OCI-LY7 (cell line): Measurements from ENCODE around the gene AGBL1. TPM values are rescaled to one million over a fixed set of nuclear protein-coding genes. Genes with fewer than 3 reads are reported as not detected.

Source experiments
- Bru-seq: library from RNA; stranded (reverse); fragments of 400-500 nt; gene quantifications from one replicate; lab custom pipeline; 2021; lab: Mats Ljungman, UMichigan
- BruChase-seq, 2 experiments: library from RNA; stranded (reverse); fragments of 400-500 nt; gene quantifications; one replicate each; lab custom pipeline; 2021; lab: Mats Ljungman, UMichigan
- BruUV-seq: library from RNA; stranded (reverse); fragments of 400-500 nt; replicated peaks from 2 replicates; lab custom pipeline; 2021; lab: Mats Ljungman, UMichigan
- CTCF ChIA-PET: fragments of 300-600 bp; sonication (Branson Sonifier 250); formaldehyde crosslinking; loops from one replicate; lab custom pipeline; 2022; ENCODE audit warnings: antibody characterized with exemption; ENCODE audit not compliant: unreplicated experiment; lab: Charles Lee
- POLR2A ChIA-PET: fragments of 300-600 bp; sonication (Branson Sonifier 250); formaldehyde crosslinking; loops from one replicate; lab custom pipeline; 2022; ENCODE audit warnings: antibody characterized with exemption; lab: Charles Lee
- DNase-seq: peaks from one replicate; pipeline ENCODE4 v3.0.0-alpha.2; 2015; ENCODE audit warnings: low spot score
- H2AFZ ChIP-seq: fragments of 200-600 bp; sonication (generic), shearing (Covaris generic); 2 replicates; pipeline ENCODE4 v1.6.1; 2014; ENCODE audit warnings: mild to moderate bottlenecking, antibody characterized with exemption, low read length, moderate library complexity
- H3K27ac ChIP-seq: fragments of 200-600 bp; sonication (generic); 2 replicates; pipeline ENCODE4 v1.5.1; 2014; ENCODE audit warnings: mixed run types, low read depth, mild to moderate bottlenecking, moderate library complexity, low read length, inconsistent platforms; ENCODE audit not compliant: poor library complexity, severe bottlenecking
- H3K36me3 ChIP-seq: fragments of 200-600 bp; sonication (generic); 2 replicates; pipeline ENCODE4 v1.6.1; 2014; ENCODE audit warnings: mild to moderate bottlenecking, antibody characterized with exemption, low read length, moderate library complexity, mixed read lengths; ENCODE audit not compliant: insufficient read depth
- H3K4me1 ChIP-seq: fragments of 200-600 bp; sonication (generic); 2 replicates; pipeline ENCODE4 v1.5.1; 2014; ENCODE audit warnings: mild to moderate bottlenecking, low read length; ENCODE audit not compliant: insufficient read depth, poor library complexity, severe bottlenecking
- H3K4me2 ChIP-seq: fragments of 200-600 bp; sonication (generic); 2 replicates; pipeline ENCODE4 v1.6.1; 2014; ENCODE audit warnings: mild to moderate bottlenecking, low read length
- H3K4me3 ChIP-seq: fragments of 200-600 bp; sonication (generic); 2 replicates; pipeline ENCODE4 v1.5.1; 2014; ENCODE audit warnings: mild to moderate bottlenecking, low read depth, low read length; ENCODE audit not compliant: poor library complexity, severe bottlenecking
- H3K79me2 ChIP-seq: fragments of 200-600 bp; sonication (generic); 2 replicates; pipeline ENCODE4 v1.6.1; 2016; ENCODE audit warnings: low read depth, mild to moderate bottlenecking, low read length, moderate library complexity, mixed read lengths; ENCODE audit not compliant: insufficient read depth
- H3K9me2 ChIP-seq: fragments of 200-600 bp; sonication (generic); 2 replicates; pipeline ENCODE4 v1.6.1; 2016; ENCODE audit warnings: mild to moderate bottlenecking, low read length, mixed read lengths; ENCODE audit not compliant: insufficient read depth
- H3K9me3 ChIP-seq: fragments of 200-600 bp; sonication (generic); 2 replicates; pipeline ENCODE4 v1.6.1; 2014; ENCODE audit warnings: mild to moderate bottlenecking, mixed run types, low read length, mixed read lengths
- H4K20me1 ChIP-seq: fragments of 200-600 bp; sonication (generic); 2 replicates; pipeline ENCODE4 v1.6.1; 2014; ENCODE audit warnings: mild to moderate bottlenecking, antibody characterized with exemption, low read length, moderate library complexity, mixed read lengths; ENCODE audit not compliant: insufficient read depth
- CTCF ChIP-seq: fragments of 200-600 bp; sonication (generic); conservative IDR thresholded peaks from 2 replicates; pipeline ENCODE4 v1.5.1; 2014; ENCODE audit warnings: mild to moderate bottlenecking, antibody characterized with exemption, low read length, moderate library complexity, mixed read lengths
- EZH2phosphoT487 ChIP-seq: fragments of 200-600 bp; sonication (generic); IDR thresholded peaks from 2 replicates; pipeline ENCODE4 v1.6.1; 2018; ENCODE audit warnings: low read depth, borderline replicate concordance, mild to moderate bottlenecking, mixed run types, antibody characterized with exemption, low read length, moderate library complexity, mixed read lengths
- intact Hi-C: fragments of 100-400 bp; cut with micrococcal nuclease; formaldehyde crosslinking; loops from one replicate; pipeline ENCODE4 v1.10.0; 2022; ENCODE audit not compliant: unreplicated experiment
- long read RNA-seq: library from polyadenylated mRNA; stranded (forward); transcript quantifications from one replicate; pipeline ENCODE4 v2.0.0, GENCODE V29; 2022
- total RNA-seq, 2 experiments: library from RNA; depleted of rRNA in 1 of 2; stranded (reverse); fragments of >200 nt in 1 of 2; shearing (Covaris generic) in 1 of 2; gene quantifications; 2 replicates each; pipeline ENCODE4 v1.2.3, GENCODE V29; 2014 to 2022

AGBL1 gene
- total RNA-seq (2014; rRNA removed; shearing (Covaris generic)) (not detected in 2 replicates), total RNA-seq (2022) (not detected in 2 replicates), Bru-seq, nascent RNA (percentile 3 among the genes with signal in this experiment), BruChase-seq, experiment 1, labeled RNA remaining after a 6-hour chase (percentile 6 among the genes with signal in this experiment), BruChase-seq, experiment 2, labeled RNA remaining after a 2-hour chase (percentile 3 among the genes with signal in this experiment)
- long read RNA-seq: 0 reads

- POLR2A ChIA-PET: interaction anchor here (0.6 to 0.8 kb wide), 2 partner anchors 14 to 27 kb away, joined by 3 read pairs; no protein-coding TSS in a partner anchor
- CTCF ChIA-PET: no interaction called here
- no peaks in the 10 kb centered on the region for H3K9me3 ChIP-seq
Measured at GRCh38 chr15:86079508-86080266, at the start of gene AGBL1. TSS of gene AGBL1 (plus strand) at chr15:86079871.

GRCh38 chr15:86034904-86035303, 44.8 kb upstream of the AGBL1 start:
- Histone ChIP-seq H3K9me2 (no peaks in the 10 kb centered on the region), H3K27ac (no peak overlapping the region), H3K9me3 (no peaks in the 10 kb centered on the region), H3K4me3 (no peak overlapping the region), H2AFZ (no peak overlapping the region), H3K79me2 (no peaks in the 10 kb centered on the region), H4K20me1 (no peaks in the 10 kb centered on the region), H3K36me3 (no peaks in the 10 kb centered on the region), H3K4me1 (no peaks in the 10 kb centered on the region), H3K4me2 (no peak overlapping the region)
- intact Hi-C loops: no loop called here
- ChIA-PET POLR2A (no interaction called here), CTCF (no interaction called here)
- BruUV-seq: no TSS peak
- TF ChIP-seq EZH2phosphoT487 (no peak), CTCF (no peak)
- no peak for DNase-seq

More at GRCh38 chr15:86079508-86080266, at the start of gene AGBL1:
- Histone ChIP-seq H3K36me3 (no peaks in the 10 kb centered on the region), H3K4me2 (no peak within 1 kb of the TSS), H4K20me1 (no peaks in the 10 kb centered on the region), H3K4me3 (no peak within 1 kb of the TSS), H3K9me2 (no peaks in the 10 kb centered on the region), H3K27ac (no peak within 1 kb of the TSS), H3K79me2 (no peaks in the 10 kb centered on the region), H3K4me1 (no peaks in the 10 kb centered on the region), H2AFZ (no peak within 1 kb of the TSS)
- intact Hi-C loops: no loop called here
- TF ChIP-seq CTCF: no peak
- BruUV-seq: no TSS peak
- DNase-seq: no peak

- CTCF ChIA-PET: no interaction called here
Measured at GRCh38 chr15:86036243-86036642, 43.4 kb upstream of the AGBL1 start.

More at GRCh38 chr15:86036243-86036642, 43.4 kb upstream of the AGBL1 start:
- H2AFZ ChIP-seq: no peak overlapping the region
- H3K36me3 ChIP-seq: no peaks in the 10 kb centered on the region
- no peak for DNase-seq
- BruUV-seq: no TSS peak
- no peaks in the 10 kb centered on the region for H3K4me1 ChIP-seq
- H3K79me2 ChIP-seq: no peaks in the 10 kb centered on the region
- no peaks in the 10 kb centered on the region for H3K9me2 ChIP-seq
- POLR2A ChIA-PET: no interaction called here
- H3K4me3 ChIP-seq: no peak overlapping the region
- H3K4me2 ChIP-seq: no peak overlapping the region
- intact Hi-C loops: no loop called here
- H4K20me1 ChIP-seq: no peaks in the 10 kb centered on the region
- TF ChIP-seq EZH2phosphoT487 (no peak), CTCF (no peak)
- H3K27ac ChIP-seq: no peak overlapping the region
- no peaks in the 10 kb centered on the region for H3K9me3 ChIP-seq
